Measurements from ENCODE around the gene PCYOX1L.

The PCYOX1L gene, protein sequence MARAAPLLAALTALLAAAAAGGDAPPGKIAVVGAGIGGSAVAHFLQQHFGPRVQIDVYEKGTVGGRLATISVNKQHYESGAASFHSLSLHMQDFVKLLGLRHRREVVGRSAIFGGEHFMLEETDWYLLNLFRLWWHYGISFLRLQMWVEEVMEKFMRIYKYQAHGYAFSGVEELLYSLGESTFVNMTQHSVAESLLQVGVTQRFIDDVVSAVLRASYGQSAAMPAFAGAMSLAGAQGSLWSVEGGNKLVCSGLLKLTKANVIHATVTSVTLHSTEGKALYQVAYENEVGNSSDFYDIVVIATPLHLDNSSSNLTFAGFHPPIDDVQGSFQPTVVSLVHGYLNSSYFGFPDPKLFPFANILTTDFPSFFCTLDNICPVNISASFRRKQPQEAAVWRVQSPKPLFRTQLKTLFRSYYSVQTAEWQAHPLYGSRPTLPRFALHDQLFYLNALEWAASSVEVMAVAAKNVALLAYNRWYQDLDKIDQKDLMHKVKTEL

DNA sequence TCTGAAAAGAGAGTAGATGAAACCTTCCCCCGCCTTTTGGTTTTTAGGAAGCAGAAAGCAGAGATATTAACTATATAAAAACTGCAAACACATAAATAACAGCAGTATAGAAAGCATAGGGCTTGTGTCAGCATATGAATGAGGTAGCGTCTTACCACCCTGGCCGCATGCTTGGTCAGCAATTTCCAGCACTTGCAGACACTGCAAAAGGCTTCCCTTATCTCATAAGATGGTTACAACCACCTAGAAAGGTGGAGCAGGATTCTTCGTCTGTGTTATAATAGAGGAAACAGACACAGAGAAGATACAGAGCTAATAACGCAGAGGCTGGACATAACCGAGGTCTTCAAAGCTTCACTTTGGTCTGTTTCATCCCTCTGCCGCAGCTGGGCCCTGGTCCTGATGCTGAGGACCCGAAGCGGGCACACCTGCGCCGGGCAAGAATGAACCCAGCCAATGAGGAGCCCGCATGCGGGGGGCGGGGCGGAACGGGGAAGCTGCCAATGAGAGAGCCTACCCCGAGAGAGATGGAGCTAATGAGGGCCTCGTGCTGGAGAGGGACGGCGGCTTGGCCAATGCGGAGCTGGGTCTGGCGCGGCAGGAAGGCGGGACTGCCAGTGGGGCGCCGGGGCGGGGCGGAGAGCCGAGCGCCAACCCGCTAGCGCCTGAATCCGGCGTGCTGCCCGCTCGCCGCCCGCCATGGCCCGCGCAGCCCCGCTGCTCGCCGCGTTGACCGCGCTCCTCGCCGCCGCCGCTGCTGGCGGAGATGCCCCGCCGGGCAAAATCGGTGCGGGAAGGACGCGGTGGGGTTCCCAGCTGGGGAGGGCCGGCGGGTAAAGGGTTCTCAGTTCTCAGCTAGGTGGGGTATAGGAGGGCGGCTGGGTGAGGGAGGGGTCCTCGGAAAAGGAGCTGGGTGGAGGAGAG, at the start of gene PCYOX1L:
Gene PCYOX1L (plus strand): TSS at position 677 of the 924 bp plus-strand sequence. CDS start 23 bp downstream, at position 700.
- DNase-seq (ENCODE audit: low read depth) = peak; percentile 88
- peak within 1 kb of the TSS; percentile 85 for H3K4me3 ChIP-seq (ENCODE audit: low read depth, low read length)

- no peak overlapping the region for H3K4me3 ChIP-seq (ENCODE audit: low read depth, low read length)
- DNase-seq (ENCODE audit: low read depth) = no peak
Observed at GRCh38 chr5:149309354-149309753, 48.5 kb upstream of the PCYOX1L start.

GRCh38 chr5:149310488-149310887, 47.4 kb upstream of the PCYOX1L start:
- no peak for DNase-seq (ENCODE audit: low read depth)
- H3K4me3 ChIP-seq (ENCODE audit: low read depth, low read length) = no peak overlapping the region

DNA sequence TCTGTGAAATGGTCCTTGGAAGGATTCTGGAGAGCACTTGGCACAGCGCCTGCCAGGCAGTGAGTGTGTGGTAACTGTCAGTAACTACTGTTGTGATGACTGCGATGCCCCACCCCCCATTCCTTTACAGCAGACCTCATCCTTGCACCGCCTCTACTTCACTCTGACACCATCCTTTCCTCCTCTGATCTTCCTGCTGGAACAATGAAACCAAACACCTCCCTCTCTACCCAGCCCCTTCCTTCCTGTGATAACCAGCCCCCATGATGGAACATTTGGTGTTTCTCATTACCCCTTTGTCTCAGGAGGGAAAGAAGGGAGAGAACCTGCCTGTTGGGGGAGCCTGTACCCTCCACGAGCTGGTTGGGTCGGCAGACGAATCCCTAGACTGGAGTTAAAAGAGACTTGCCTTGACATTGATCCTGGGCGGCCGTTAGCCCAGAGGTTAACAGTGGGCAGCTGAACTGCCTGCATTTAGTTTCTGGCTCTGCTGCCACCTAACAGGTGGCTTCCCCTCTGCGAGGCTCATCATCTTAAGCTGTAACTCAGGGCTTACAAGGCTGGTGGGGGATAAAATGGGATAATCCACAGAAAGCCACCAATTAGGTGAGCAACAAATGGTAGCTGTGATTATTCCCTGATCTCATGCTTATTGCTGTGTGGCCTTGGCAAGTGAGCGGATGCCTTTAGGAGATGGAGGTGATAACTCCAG, 46.7 kb upstream of the PCYOX1L start:
- DNase-seq (ENCODE audit: low read depth) = peak; percentile 71
- no peak overlapping the region for H3K4me3 ChIP-seq (ENCODE audit: low read depth, low read length)

GRCh38 chr5:149313151-149313841, 44.5 kb upstream of the PCYOX1L start:
- DNase-seq (ENCODE audit: low read depth) = no peak

GRCh38 chr5:149314571-149315111, 43.2 kb upstream of the PCYOX1L start:
- DNase-seq (ENCODE audit: low read depth) = no peak
- no peak overlapping the region for H3K4me3 ChIP-seq (ENCODE audit: low read depth, low read length)

More at GRCh38 chr5:149313151-149313841, 44.5 kb upstream of the PCYOX1L start:
- H3K4me3 ChIP-seq (ENCODE audit: low read depth, low read length) = no peak overlapping the region

DNA sequence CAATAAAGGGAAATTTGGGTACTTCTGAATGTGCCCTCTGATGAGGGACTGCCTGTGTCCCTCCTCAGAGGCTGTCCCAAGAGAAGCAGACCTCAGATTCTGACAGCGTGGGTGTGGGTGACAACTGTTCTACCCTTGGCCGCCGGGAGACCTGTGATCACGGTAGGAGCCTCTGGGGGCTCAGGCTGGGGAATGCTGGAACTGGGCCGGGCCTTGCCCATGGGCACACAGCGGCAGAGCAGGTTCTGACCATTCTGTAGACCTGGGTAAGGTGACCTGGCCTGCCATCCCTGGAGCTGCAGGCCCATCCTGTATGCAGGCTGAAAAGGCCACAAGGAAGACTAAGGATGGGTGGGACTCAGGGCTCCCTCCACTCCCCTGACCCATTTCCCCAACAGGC, 42.1 kb upstream of the PCYOX1L start:
- no peak for DNase-seq (ENCODE audit: low read depth)
- no peak overlapping the region for H3K4me3 ChIP-seq (ENCODE audit: low read depth, low read length)

- H3K4me3 ChIP-seq (ENCODE audit: low read depth, low read length) = no peak overlapping the region
- no peak for DNase-seq (ENCODE audit: low read depth)
Observed at GRCh38 chr5:149317281-149318048, 40.4 kb upstream of the PCYOX1L start.

DNA sequence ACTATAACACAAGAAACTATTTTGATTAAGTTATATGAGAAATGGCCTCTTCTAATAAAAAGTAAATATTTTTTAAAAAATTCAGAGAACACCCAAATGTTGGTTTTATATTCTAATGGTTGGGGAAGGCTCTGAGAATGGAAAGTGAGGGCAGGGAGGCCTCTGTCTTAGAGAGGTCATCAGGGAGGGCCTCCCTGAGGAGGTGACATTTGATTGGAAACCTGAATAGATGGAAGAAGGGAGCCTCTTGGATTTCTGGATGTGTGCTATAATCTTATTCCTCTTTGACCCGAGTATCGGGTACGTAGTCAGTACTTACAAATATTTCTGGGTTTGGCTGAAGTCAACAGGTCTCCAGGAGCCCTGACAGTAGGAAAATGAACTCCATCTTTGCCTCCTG, 38.7 kb upstream of the PCYOX1L start:
- H3K4me3 ChIP-seq (ENCODE audit: low read depth, low read length) = no peak overlapping the region
- DNase-seq (ENCODE audit: low read depth) = no peak

DNA sequence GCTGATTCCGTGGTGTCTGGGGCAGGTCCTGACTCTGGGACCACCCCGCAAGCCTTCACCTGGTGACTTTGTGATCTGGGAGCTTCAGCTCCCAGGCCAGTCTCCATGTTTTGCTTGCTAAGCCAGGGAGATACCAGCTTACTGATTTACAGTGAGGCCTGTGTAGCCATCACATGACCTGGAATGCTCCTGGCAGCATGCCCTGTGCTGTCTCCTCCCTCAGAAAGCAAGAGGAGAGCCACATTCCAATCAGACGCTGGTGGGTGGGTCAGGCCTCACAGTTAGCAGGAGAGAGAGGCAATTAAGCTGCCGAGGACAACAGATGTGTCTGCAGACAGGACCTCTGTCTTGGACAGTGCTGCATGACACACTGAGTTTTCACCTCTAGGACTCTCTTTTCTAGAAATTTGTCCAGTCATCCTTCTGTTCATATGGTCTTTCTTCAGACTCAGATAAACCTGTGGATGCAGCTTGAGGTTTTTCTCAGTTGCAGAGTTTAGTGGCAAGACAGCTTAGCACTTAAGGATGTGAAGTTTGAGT, 37.0 kb upstream of the PCYOX1L start:
- no peak overlapping the region for H3K4me3 ChIP-seq (ENCODE audit: low read depth, low read length)
- DNase-seq (ENCODE audit: low read depth) = peak; percentile 89

GRCh38 chr5:149322518-149322917, 35.3 kb upstream of the PCYOX1L start:
- no peak for DNase-seq (ENCODE audit: low read depth)
- H3K4me3 ChIP-seq (ENCODE audit: low read depth, low read length) = no peak overlapping the region

DNA sequence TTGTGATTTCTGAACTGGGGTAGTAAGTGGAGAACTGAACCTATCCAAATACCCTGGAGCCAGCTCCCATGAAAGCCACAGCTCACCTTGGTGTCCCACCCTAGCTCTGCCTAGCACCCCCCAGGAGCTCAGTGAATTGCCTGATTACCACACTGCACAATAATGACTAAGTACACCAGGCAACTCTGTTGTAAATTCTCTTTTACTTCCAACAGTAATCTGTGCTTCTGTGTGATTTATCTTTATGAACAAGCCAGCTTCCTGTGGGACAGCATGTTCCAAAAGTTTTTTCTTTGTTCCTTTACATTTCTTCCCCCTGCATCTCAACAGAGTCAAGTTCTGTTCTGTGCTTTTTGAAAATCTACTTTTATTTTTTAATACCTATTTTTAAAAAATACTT, 34.6 kb upstream of the PCYOX1L start:
- DNase-seq (ENCODE audit: low read depth) = peak; percentile 53
- H3K4me3 ChIP-seq (ENCODE audit: low read depth, low read length) = no peak overlapping the region

- peak; percentile 52 for DNase-seq (ENCODE audit: low read depth)
- no peak overlapping the region for H3K4me3 ChIP-seq (ENCODE audit: low read depth, low read length)
Observed at GRCh38 chr5:149323621-149324205, 34.1 kb upstream of the PCYOX1L start.

DNA sequence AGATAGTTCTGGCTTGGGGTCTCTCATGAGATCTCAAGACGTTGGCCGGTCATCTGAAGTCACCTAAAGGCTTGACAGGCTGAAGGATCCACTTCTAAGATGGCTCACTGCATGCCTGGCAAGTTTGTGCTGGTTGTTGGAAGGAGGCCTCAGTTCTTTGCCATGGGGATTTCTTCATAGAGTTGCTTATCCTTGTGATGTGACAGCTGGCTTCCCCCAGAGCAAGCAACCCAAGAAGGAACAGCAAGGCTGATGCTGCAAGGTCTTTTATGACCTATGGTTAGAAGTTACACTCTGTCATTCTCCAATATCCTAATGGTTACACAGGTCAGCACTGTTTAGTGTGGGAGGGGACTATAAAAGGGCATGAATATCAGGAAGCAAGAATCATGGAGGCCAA, 33.2 kb upstream of the PCYOX1L start:
- no peak overlapping the region for H3K4me3 ChIP-seq (ENCODE audit: low read depth, low read length)
- no peak for DNase-seq (ENCODE audit: low read depth)

DNA sequence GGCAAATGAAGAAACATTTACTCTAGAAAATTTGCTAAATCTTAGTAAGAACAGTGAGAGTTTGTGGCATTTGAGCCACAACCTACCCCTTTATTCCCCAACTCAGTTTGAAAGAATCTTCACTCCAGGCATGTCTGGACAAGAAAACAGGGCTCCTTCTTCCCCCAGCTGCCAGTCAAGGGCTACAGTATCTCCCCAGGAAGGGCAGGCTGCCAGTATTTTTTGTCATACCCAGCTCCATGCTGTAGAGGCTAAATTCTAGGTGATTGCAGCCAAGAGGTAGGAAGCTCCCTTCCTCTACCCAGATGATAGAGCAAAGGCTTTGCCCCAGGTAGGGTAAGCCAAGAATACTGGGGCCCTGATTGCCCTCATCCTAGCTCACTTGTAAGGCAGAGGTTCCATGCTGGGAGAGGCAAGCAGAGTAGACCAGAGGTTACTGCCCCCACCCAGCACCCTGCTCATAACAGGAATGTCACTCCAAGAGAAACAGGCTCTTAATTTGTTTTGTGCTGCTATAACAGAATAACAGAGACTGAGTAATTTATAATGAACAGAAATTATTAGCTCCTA, 32.6 kb upstream of the PCYOX1L start:
- H3K4me3 ChIP-seq (ENCODE audit: low read depth, low read length) = no peak overlapping the region
- DNase-seq (ENCODE audit: low read depth) = no peak

DNA sequence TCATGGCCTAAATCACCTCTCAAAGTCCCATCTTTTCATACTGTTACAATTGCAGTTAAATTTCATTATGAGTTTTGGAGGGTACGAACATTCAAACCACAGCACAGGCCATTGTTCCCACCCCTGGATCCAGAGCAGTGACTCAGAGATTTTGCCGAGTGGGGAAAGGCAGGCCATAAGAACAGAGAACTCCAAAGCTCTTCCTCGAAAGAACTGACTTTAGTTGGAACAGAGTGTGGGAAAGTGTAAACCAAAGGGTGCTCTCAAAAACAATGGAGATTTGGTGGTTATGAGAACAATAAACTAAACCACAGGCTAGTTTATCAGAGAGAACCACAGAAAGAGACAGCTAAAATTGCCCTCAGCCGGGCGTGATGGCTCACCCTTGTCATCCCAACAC, 32.0 kb upstream of the PCYOX1L start:
- no peak for DNase-seq (ENCODE audit: low read depth)

DNA sequence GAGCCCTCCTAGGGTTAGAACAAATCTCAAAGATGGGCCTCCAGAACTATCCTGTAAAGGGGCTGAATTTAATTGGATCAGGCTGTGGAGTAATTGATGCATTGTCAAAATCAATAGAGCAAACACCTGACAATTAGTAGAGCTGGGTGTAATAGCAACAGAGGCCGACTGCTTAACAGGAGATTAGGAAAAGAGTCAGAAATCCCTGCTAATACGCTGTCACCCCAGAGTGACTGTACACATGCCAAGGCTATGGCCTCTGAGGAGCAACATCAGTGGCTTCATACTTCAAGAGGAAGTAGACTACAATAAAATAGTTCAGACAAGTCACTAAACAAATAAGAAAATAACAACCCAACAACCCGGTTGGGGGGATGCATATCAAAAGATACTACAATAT, 31.2 kb upstream of the PCYOX1L start:
- DNase-seq (ENCODE audit: low read depth) = no peak
- no peak overlapping the region for H3K4me3 ChIP-seq (ENCODE audit: low read depth, low read length)

More for the DNA sequence above, 32.0 kb upstream of the PCYOX1L start:
- H3K4me3 ChIP-seq (ENCODE audit: low read depth, low read length) = no peak overlapping the region
